H1 (cell line): ENCODE results near the gene SERPINA12. TPM values are rescaled to one million over a fixed set of nuclear protein-coding genes. Genes with fewer than 3 reads are reported as not detected.

Source experiments
- CTCF ChIA-PET: fragments of 300-600 bp; sonication (Branson Sonifier 250); formaldehyde crosslinking; loops from one replicate; lab custom pipeline; 2021; ENCODE audit not compliant: partially characterized antibody; lab: Charles Lee
- POLR2A ChIA-PET: fragments of 300-600 bp; sonication (Branson Sonifier 250); formaldehyde crosslinking; loops from one replicate; lab custom pipeline; 2021; ENCODE audit warnings: inconsistent platforms; ENCODE audit not compliant: partially characterized antibody; lab: Charles Lee
- DNase-seq, 2 experiments: peaks; one replicate each; pipeline versions ENCODE4 v3.0.0 to v3.0.0-alpha.2; 2010 to 2022; ENCODE audit warnings: low spot score in 2 of 2, low read depth in 1 of 2, mixed read lengths in 1 of 2
- FAIRE-seq: peaks from 2 replicates; lab custom pipeline; 2011; peaks lifted over from hg19 to GRCh38; lab: Jason Lieb, UNC
- H2AFZ ChIP-seq: 2 replicates; pipeline ENCODE4 v1.8.1; 2012; ENCODE audit warnings: low read length, inconsistent platforms
- H2AK5ac ChIP-seq: 2 replicates; pipeline ENCODE4 v1.6.1; 2013; ENCODE audit warnings: low read depth, low read length
- H2BK120ac ChIP-seq: replicated peaks from 2 replicates; pipeline ENCODE3; 2013; ENCODE audit warnings: low read depth, low read length, inconsistent platforms
- H2BK12ac ChIP-seq: 2 replicates; pipeline ENCODE4 v1.6.1; 2013; ENCODE audit warnings: low read depth, low read length
- H2BK15ac ChIP-seq: 2 replicates; pipeline ENCODE4 v1.6.1; 2013; ENCODE audit warnings: low read length
- H2BK20ac ChIP-seq: 2 replicates; pipeline ENCODE4 v1.6.1; 2013; ENCODE audit warnings: low read length
- H2BK5ac ChIP-seq: 2 replicates; pipeline ENCODE4 v1.6.1; 2013; ENCODE audit warnings: low read depth, low read length
- H3K14ac ChIP-seq: 2 replicates; pipeline ENCODE4 v1.6.1; 2013; ENCODE audit warnings: inconsistent platforms; ENCODE audit not compliant: insufficient read length
- H3K18ac ChIP-seq: 2 replicates; pipeline ENCODE4 v1.6.1; 2013; ENCODE audit warnings: low read length; ENCODE audit errors: extremely low read depth
- H3K23ac ChIP-seq: 2 replicates; pipeline ENCODE4 v1.6.1; 2013; ENCODE audit warnings: inconsistent platforms; ENCODE audit not compliant: insufficient read length
- H3K23me2 ChIP-seq: 2 replicates; pipeline ENCODE4 v1.6.1; 2013; ENCODE audit warnings: low read depth, low read length
- H3K27ac ChIP-seq: 2 replicates; pipeline ENCODE4 v1.6.1; 2011; ENCODE audit warnings: low read depth, low read length, inconsistent platforms
- H3K27me3 ChIP-seq, 4 experiments: replicated peaks in 1 of 4; 1 replicate in 1 of 4; 2 replicates in 3 of 4; pipeline versions ENCODE4 v1.6.1 to v1.8.1; 2011 to 2013; ENCODE audit warnings: low read length in 3 of 4, mild to moderate bottlenecking in 3 of 4, inconsistent platforms in 2 of 4, mixed read lengths in 2 of 4, moderate library complexity in 1 of 4; ENCODE audit not compliant: control insufficient read depth in 3 of 4, insufficient read depth in 3 of 4; ENCODE audit errors: extremely low read depth in 1 of 4
- H3K36me3 ChIP-seq, 4 experiments: 2 replicates each; pipeline versions ENCODE4 v1.6.1 to v1.8.1; 2011 to 2013; ENCODE audit warnings: mild to moderate bottlenecking in 4 of 4, low read length in 3 of 4, moderate library complexity in 2 of 4, control low read depth in 1 of 4, inconsistent platforms in 1 of 4; ENCODE audit not compliant: insufficient read depth in 4 of 4, control insufficient read depth in 2 of 4
- H3K4ac ChIP-seq: replicated peaks from 2 replicates; pipeline ENCODE3; 2013; ENCODE audit warnings: low read length, low read depth, mixed read lengths, inconsistent platforms; ENCODE audit not compliant: insufficient read length
- H3K4me1 ChIP-seq, 4 experiments: replicated peaks in 1 of 4; 1 replicate in 1 of 4; 2 replicates in 3 of 4; pipeline versions ENCODE4 v1.6.1 to v1.8.1; 2011 to 2013; ENCODE audit warnings: low read length in 3 of 4, inconsistent platforms in 2 of 4, mixed read lengths in 1 of 4; ENCODE audit not compliant: insufficient read depth in 4 of 4, control insufficient read depth in 3 of 4
- H3K4me2 ChIP-seq, 2 experiments: 2 replicates each; pipeline versions ENCODE4 v1.6.1 to v1.8.1; 2011 to 2013; ENCODE audit warnings: low read depth in 2 of 2, low read length in 2 of 2, control low read depth in 1 of 2, inconsistent platforms in 1 of 2, mild to moderate bottlenecking in 1 of 2; ENCODE audit not compliant: insufficient read depth in 1 of 2
- H3K4me3 ChIP-seq, 4 experiments: fragments of 200-600, 300-600 bp in 1 of 4; sonication (generic), shearing (Covaris generic), sonication (Bioruptor Twin) in 1 of 4; 2 replicates each; pipeline versions ENCODE4 v1.5.1 to v1.8.1; 2011 to 2016; ENCODE audit warnings: low read length in 4 of 4, low read depth in 3 of 4, control low read depth in 2 of 4, inconsistent platforms in 2 of 4, mild to moderate bottlenecking in 2 of 4, mixed read lengths in 1 of 4, moderate library complexity in 1 of 4; ENCODE audit not compliant: insufficient read depth in 2 of 4; ENCODE audit errors: extremely low read depth in 1 of 4
- H3K56ac ChIP-seq: replicated peaks from 2 replicates; pipeline ENCODE3; 2013; ENCODE audit warnings: low read depth, mild to moderate bottlenecking, mixed read lengths, low read length, inconsistent platforms; ENCODE audit not compliant: insufficient read length
- H3K79me1 ChIP-seq: 2 replicates; pipeline ENCODE4 v1.6.1; 2013; ENCODE audit warnings: low read depth, low read length, control low read depth
- H3K79me2 ChIP-seq, 2 experiments: 2 replicates each; pipeline versions ENCODE4 v1.6.1 to v1.8.1; 2012 to 2013; ENCODE audit warnings: low read length in 2 of 2, mild to moderate bottlenecking in 2 of 2, inconsistent platforms in 1 of 2; ENCODE audit not compliant: insufficient read depth in 2 of 2, control insufficient read depth in 1 of 2
- H3K9ac ChIP-seq, 4 experiments: replicated peaks in 1 of 4; 1 replicate in 1 of 4; 2 replicates in 3 of 4; pipeline versions ENCODE4 v1.6.1 to v1.8.1; 2011 to 2013; ENCODE audit warnings: low read depth in 3 of 4, low read length in 3 of 4, control low read depth in 2 of 4, mild to moderate bottlenecking in 2 of 4, moderate library complexity in 2 of 4, inconsistent platforms in 1 of 4; ENCODE audit errors: extremely low read depth in 1 of 4
- H3K9me3 ChIP-seq, 2 experiments: 2 replicates each; pipeline versions ENCODE4 v1.6.1 to v1.8.1; 2012 to 2013; ENCODE audit warnings: mild to moderate bottlenecking in 2 of 2, moderate library complexity in 2 of 2, control low read depth in 1 of 2, inconsistent platforms in 1 of 2, low read depth in 1 of 2, low read length in 1 of 2, mixed read lengths in 1 of 2; ENCODE audit not compliant: insufficient read depth in 2 of 2
- H4K20me1 ChIP-seq, 2 experiments: replicated peaks in 1 of 2; 2 replicates each; pipeline versions ENCODE3 to v1.8.1; 2011 to 2013; ENCODE audit warnings: inconsistent platforms in 2 of 2, low read length in 2 of 2, mild to moderate bottlenecking in 1 of 2; ENCODE audit not compliant: insufficient read depth in 2 of 2, control insufficient read depth in 1 of 2
- H4K5ac ChIP-seq: 2 replicates; pipeline ENCODE4 v1.6.1; 2013; ENCODE audit warnings: low read length, low read depth, mixed read lengths, inconsistent platforms; ENCODE audit not compliant: insufficient read length
- H4K8ac ChIP-seq: 2 replicates; pipeline ENCODE4 v1.8.0; 2013; ENCODE audit warnings: mild to moderate bottlenecking, moderate library complexity, low read length, inconsistent platforms; ENCODE audit not compliant: insufficient read depth; ENCODE audit errors: extremely low read depth
- H4K91ac ChIP-seq: replicated peaks from 2 replicates; pipeline ENCODE3; 2013; ENCODE audit warnings: low read length, mixed read lengths, inconsistent platforms; ENCODE audit not compliant: insufficient read length
- BACH1 ChIP-seq: IDR thresholded peaks from 2 replicates; pipeline ENCODE4 v1.6.1; 2012; ENCODE audit warnings: low read length, improper control_type of control experiment
- CREB1 ChIP-seq: IDR thresholded peaks from 2 replicates; pipeline ENCODE4 v1.6.1; 2012; ENCODE audit warnings: inconsistent platforms
- EGR1 ChIP-seq: IDR thresholded peaks from 2 replicates; pipeline ENCODE4 v1.6.1; 2011; ENCODE audit warnings: low read depth, low read length, borderline replicate concordance
- HDAC2 ChIP-seq, 2 experiments: fragments of 300-600 bp in 1 of 2; sonication (generic) in 1 of 2; IDR thresholded peaks; 2 replicates each; pipeline ENCODE4 v1.6.1; 2011 to 2012; ENCODE audit warnings: low read depth in 2 of 2, low read length in 2 of 2, mild to moderate bottlenecking in 2 of 2, moderate library complexity in 2 of 2, borderline replicate concordance in 1 of 2, inconsistent platforms in 1 of 2
- SIN3A ChIP-seq, 2 experiments: IDR thresholded peaks in 1 of 2; conservative IDR thresholded peaks in 1 of 2; 2 replicates each; pipeline ENCODE4 v1.6.1; 2011 to 2012; ENCODE audit warnings: low read length in 2 of 2, improper control_type of control experiment in 1 of 2, low read depth in 1 of 2, mild to moderate bottlenecking in 1 of 2
- SUZ12 ChIP-seq: fragments of 200-600 bp; sonication (generic); IDR thresholded peaks from 2 replicates; pipeline ENCODE4 v1.6.1; 2012; ENCODE audit warnings: mild to moderate bottlenecking, inconsistent platforms, low read length, moderate library complexity, mixed read lengths
- TAF7 ChIP-seq: optimal IDR thresholded peaks from 2 replicates; pipeline ENCODE3; 2011; ENCODE audit warnings: low read depth, mild to moderate bottlenecking, inconsistent platforms, low read length, moderate library complexity, borderline replicate concordance
- TCF12 ChIP-seq: IDR thresholded peaks from 2 replicates; pipeline ENCODE4 v1.6.1; 2011; ENCODE audit warnings: low read depth, mild to moderate bottlenecking, low read length
- YY1 ChIP-seq: IDR thresholded peaks from 2 replicates; pipeline ENCODE4 v1.6.1; 2011; ENCODE audit warnings: low read depth, mild to moderate bottlenecking, low read length
- WGBS, 2 experiments: shearing (Covaris generic) in 1 of 2; methylation state at CpG; one replicate each; pipeline versions ENCODE4 v1.1.6 to v1.1.7; 2013 to 2015; ENCODE audit warnings: low lambda C conversion rate in 2 of 2, mixed read lengths in 2 of 2, inconsistent platforms in 1 of 2, low coverage in 1 of 2, missing lambda C conversion rate in 1 of 2; ENCODE audit not compliant: insufficient replicate concordance in 2 of 2, insufficient coverage in 1 of 2, insufficient read length in 1 of 2; ENCODE audit errors: extremely low coverage in 1 of 2, missing lambda C conversion rate in 1 of 2; 5-methylcytosine and 5-hydroxymethylcytosine counted together
- polyA plus RNA-seq, 7 experiments: library from polyadenylated mRNA; depleted of rRNA in 3 of 7; stranded (reverse) in 5 of 7; unstranded in 2 of 7; fragments of >200 nt in 5 of 7; fragments of 200-250 nt in 2 of 7; gene quantifications; 1 replicate in 5 of 7; 2 replicates in 1 of 7; 4 replicates in 1 of 7; pipeline versions ENCODE4 v1.2.1 to v1.2.3, GENCODE V29; 2011 to 2013; ENCODE audit warnings: missing spikeins in 2 of 7, mixed read lengths in 2 of 7
- total RNA-seq: library from RNA; stranded (reverse); fragmentation: NEBNext Ultra II Directional; extraction: Animal tissue kit (Norgen Biotek cat#: 25700); gene quantifications from 2 replicates; pipeline ENCODE4 v1.2.1, GENCODE V29; 2021
- TF ChIP-seq, protein P1 (sequence below): IDR thresholded peaks from 2 replicates; pipeline ENCODE4 v1.6.1; 2011; ENCODE audit warnings: low read length, improper control_type of control experiment
- TF ChIP-seq, protein P2 (sequence below): IDR thresholded peaks from 2 replicates; pipeline ENCODE4 v1.6.1; 2012; ENCODE audit warnings: inconsistent platforms
- TF ChIP-seq, protein P3 (sequence below): IDR thresholded peaks from 2 replicates; pipeline ENCODE4 v1.6.1; 2012; ENCODE audit warnings: inconsistent platforms

The SERPINA12 gene
- total and polyA plus RNA-seq, 2 of the 8 experiments (the other 6 are each of a cell fraction or from before 2014, with no cell fraction given): not detected

DNA sequence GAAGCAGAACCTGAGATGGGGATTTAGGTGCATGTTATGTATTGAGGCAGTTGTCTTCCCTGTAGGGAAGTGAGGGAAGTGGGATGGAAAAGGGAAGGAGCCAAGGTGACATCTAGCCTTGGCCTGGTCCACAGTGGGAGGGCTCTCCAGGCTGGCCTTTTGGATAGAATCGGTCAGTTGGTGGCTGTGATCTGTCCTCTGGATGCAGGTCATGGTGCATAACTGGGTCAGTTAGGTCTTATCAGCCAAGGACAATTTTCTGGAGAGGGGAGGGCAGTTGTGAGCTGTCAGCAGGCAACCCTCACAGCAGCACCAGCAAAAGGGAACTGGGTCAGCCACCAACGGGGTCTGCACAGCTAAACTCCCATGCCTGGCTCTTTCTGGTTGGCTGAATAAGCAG lies 9.6 kb downstream of the SERPINA12 start:
- H3K9ac ChIP-seq: no peak overlapping the region
- no peak overlapping the region for H4K91ac ChIP-seq
- H3K4me2 ChIP-seq: no peak overlapping the region
- H3K27ac ChIP-seq: no peak overlapping the region
- no peak overlapping the region for H3K4me3 ChIP-seq
- POLR2A ChIA-PET: interaction anchor here (0.6 kb wide), 1 partner anchor 22 kb away, joined by 3 read pairs; no protein-coding TSS in a partner anchor
- no peaks in the 10 kb centered on the region for H4K20me1 ChIP-seq
- no peak overlapping the region for H2BK5ac ChIP-seq
- FAIRE-seq: no peak
- no peak overlapping the region for H4K5ac ChIP-seq
- H2BK20ac ChIP-seq: no peak overlapping the region
- H3K36me3 ChIP-seq: no peaks in the 10 kb centered on the region
- H3K9me3 ChIP-seq: no peaks in the 10 kb centered on the region
- CTCF ChIA-PET: interaction anchor here (0.9 to 3.9 kb wide), 5 partner anchors 14 to 80 kb away, joined by 3 to 20 read pairs (median 4); no protein-coding TSS in a partner anchor
- H2BK15ac ChIP-seq: no peak overlapping the region
- no peak overlapping the region for H3K23ac ChIP-seq
- no peak overlapping the region for H3K4ac ChIP-seq
- no peak overlapping the region for H2AFZ ChIP-seq
- H3K79me2 ChIP-seq: no peaks in the 10 kb centered on the region
- 88% methylated on average over 1 of the region's 2 CpGs; no CpG with 5 or more reads in 1 of the 2 experiments for WGBS, 2 experiments
- no peak overlapping the region for H2BK120ac ChIP-seq
- no peaks in the 10 kb centered on the region for H3K4me1 ChIP-seq
- H3K79me1 ChIP-seq: no peaks in the 10 kb centered on the region
- H4K8ac ChIP-seq: no peak overlapping the region
- H2BK12ac ChIP-seq: no peak overlapping the region
- H3K14ac ChIP-seq: no peak overlapping the region
- no peaks in the 10 kb centered on the region for H3K23me2 ChIP-seq
- H2AK5ac ChIP-seq: no peak overlapping the region
- H3K27me3 ChIP-seq: no peaks in the 10 kb centered on the region; a peak in 1 of 7 replicates
- H3K56ac ChIP-seq: no peak overlapping the region
- no peak overlapping the region for H3K18ac ChIP-seq
- no peak for DNase-seq
- TF ChIP-seq HDAC2 (IDR thresholded peaks at IDR 0.05; ENCODE audit: borderline replicate concordance in 1 of 2, low read depth in 2 of 2, low read length in 2 of 2) (no peak), YY1 (no peak), CREB1 (no peak), EGR1 (no peak), SUZ12 (no peak), SIN3A (conservative IDR thresholded peaks at IDR 0.05 in 1 of 2, IDR thresholded peaks at IDR 0.05 in 1 of 2; ENCODE audit: low read depth in 1 of 2, low read length in 2 of 2) (no peak), BACH1 (no peak), TCF12 (no peak), TAF7 (no peak)
- TF ChIP-seq, protein P1, sequence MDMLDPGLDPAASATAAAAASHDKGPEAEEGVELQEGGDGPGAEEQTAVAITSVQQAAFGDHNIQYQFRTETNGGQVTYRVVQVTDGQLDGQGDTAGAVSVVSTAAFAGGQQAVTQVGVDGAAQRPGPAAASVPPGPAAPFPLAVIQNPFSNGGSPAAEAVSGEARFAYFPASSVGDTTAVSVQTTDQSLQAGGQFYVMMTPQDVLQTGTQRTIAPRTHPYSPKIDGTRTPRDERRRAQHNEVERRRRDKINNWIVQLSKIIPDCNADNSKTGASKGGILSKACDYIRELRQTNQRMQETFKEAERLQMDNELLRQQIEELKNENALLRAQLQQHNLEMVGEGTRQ: no peak
- TF ChIP-seq, protein P2, sequence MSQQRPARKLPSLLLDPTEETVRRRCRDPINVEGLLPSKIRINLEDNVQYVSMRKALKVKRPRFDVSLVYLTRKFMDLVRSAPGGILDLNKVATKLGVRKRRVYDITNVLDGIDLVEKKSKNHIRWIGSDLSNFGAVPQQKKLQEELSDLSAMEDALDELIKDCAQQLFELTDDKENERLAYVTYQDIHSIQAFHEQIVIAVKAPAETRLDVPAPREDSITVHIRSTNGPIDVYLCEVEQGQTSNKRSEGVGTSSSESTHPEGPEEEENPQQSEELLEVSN: no peak
- TF ChIP-seq, protein P3, sequence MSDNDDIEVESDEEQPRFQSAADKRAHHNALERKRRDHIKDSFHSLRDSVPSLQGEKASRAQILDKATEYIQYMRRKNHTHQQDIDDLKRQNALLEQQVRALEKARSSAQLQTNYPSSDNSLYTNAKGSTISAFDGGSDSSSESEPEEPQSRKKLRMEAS: no peak
